ENCODE data around the gene GUK1.

DNA sequence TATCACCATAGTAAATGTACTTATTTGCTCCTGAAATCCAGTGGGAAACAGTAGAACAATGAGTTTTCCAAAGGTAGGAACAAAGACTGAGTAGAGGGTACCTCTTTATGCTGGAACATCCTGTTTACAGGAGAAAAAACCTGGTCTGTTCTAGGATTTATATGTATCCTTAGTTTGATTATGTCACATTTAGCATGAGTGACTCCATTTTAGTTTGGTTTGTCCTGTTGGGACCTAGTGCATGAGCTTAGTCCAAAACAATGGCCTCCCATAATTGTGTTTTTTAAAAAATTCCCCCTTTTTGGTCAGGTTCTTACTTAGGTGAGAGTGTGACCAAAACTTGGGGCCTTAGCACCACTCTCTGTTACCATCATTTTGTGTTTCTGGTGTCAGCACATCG is 27.5 kb upstream of the GUK1 start:
- TF ChIP-seq POLR2AphosphoS5 (IDR thresholded peaks at IDR 0.05) (no peak), EP300 (IDR thresholded peaks at IDR 0.05) (no peak), POLR2A (IDR thresholded peaks at IDR 0.05; ENCODE audit: low read depth) (no peak)
- TF ChIP-seq, protein P1, sequence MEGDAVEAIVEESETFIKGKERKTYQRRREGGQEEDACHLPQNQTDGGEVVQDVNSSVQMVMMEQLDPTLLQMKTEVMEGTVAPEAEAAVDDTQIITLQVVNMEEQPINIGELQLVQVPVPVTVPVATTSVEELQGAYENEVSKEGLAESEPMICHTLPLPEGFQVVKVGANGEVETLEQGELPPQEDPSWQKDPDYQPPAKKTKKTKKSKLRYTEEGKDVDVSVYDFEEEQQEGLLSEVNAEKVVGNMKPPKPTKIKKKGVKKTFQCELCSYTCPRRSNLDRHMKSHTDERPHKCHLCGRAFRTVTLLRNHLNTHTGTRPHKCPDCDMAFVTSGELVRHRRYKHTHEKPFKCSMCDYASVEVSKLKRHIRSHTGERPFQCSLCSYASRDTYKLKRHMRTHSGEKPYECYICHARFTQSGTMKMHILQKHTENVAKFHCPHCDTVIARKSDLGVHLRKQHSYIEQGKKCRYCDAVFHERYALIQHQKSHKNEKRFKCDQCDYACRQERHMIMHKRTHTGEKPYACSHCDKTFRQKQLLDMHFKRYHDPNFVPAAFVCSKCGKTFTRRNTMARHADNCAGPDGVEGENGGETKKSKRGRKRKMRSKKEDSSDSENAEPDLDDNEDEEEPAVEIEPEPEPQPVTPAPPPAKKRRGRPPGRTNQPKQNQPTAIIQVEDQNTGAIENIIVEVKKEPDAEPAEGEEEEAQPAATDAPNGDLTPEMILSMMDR (IDR thresholded peaks at IDR 0.05), result no peak

Data from esophagus muscularis mucosa (tissue), 4 donors.